HL-60 (cell line): ENCODE results near the gene PNMA8C.

Experiments
- DNase-seq, 2 experiments: peaks; one replicate each; pipeline ENCODE4 v3.0.0-alpha.2; 2010 to 2020; ENCODE audit warnings: low read depth in 1 of 2, low spot score in 1 of 2
- H3K27ac ChIP-seq: fragments of 250-450 bp; sonication (Bioruptor Pico); replicated peaks from 2 replicates; pipeline ENCODE4 v1.5.1; 2020; ENCODE audit warnings: mild to moderate bottlenecking, moderate library complexity
- H3K27me3 ChIP-seq: fragments of 250-450 bp; sonication (Bioruptor Pico); 2 replicates; pipeline ENCODE4 v1.5.1; 2021; ENCODE audit warnings: mild to moderate bottlenecking, moderate library complexity; ENCODE audit not compliant: insufficient read depth, poor library complexity, severe bottlenecking
- H3K4me3 ChIP-seq: replicated peaks from 2 replicates; pipeline ENCODE4 v1.5.1; 2011; ENCODE audit warnings: mild to moderate bottlenecking, control low read depth, low read length; ENCODE audit not compliant: insufficient read depth
- CTCF ChIP-seq: IDR thresholded peaks from one replicate; pipeline ENCODE4 v1.5.1; 2011; ENCODE audit warnings: low read length, control low read depth, inconsistent platforms; ENCODE audit not compliant: insufficient read depth
- GABPA ChIP-seq: IDR thresholded peaks from 2 replicates; pipeline ENCODE4 v1.6.1; 2012; ENCODE audit warnings: low read depth
- POLR2AphosphoS5 ChIP-seq: IDR thresholded peaks from 2 replicates; pipeline ENCODE4 v1.6.1; 2012; ENCODE audit warnings: low read depth
- REST ChIP-seq: IDR thresholded peaks from 2 replicates; pipeline ENCODE4 v1.6.1; 2012; ENCODE audit warnings: low read depth; ENCODE audit not compliant: insufficient replicate concordance
- SPI1 ChIP-seq: IDR thresholded peaks from 2 replicates; pipeline ENCODE4 v1.6.1; 2012; ENCODE audit warnings: low read depth, mild to moderate bottlenecking, borderline replicate concordance

PNMA8C gene

GRCh38 chr19:46472592-46472991, 43.9 kb upstream of the PNMA8C start:
- DNase-seq = no peak
- Histone ChIP-seq H3K27ac (no peak overlapping the region), H3K27me3 (peaks cover 16% of the 10 kb centered on the region), H3K4me3 (no peak overlapping the region)
- TF ChIP-seq REST = no peak

GRCh38 chr19:46471811-46472543, 43.2 kb upstream of the PNMA8C start:
- no peak for DNase-seq
- H3K4me3 ChIP-seq = no peak overlapping the region
- TF ChIP-seq SPI1 (no peak), GABPA (no peak), REST (no peak), POLR2AphosphoS5 (no peak), CTCF (no peak)

GRCh38 chr19:46471116-46471733, 42.5 kb upstream of the PNMA8C start, which contains the start of gene PNMA8A:
Gene PNMA8A, minus strand, starts transcription at chr19:46471563. Its CDS starts 528 bp downstream, at chr19:46471035.
- no peak for TF ChIP-seq SPI1
- TF ChIP-seq POLR2AphosphoS5 = no peak
- TF ChIP-seq CTCF = no peak
- TF ChIP-seq GABPA = no peak
- TF ChIP-seq REST = no peak
- no peak for DNase-seq
- H3K27me3 ChIP-seq = peaks cover 16% of the 10 kb centered on the region
- H3K4me3 ChIP-seq = no peak within 1 kb of the TSS
- H3K27ac ChIP-seq = no peak within 1 kb of the TSS

More at GRCh38 chr19:46471811-46472543, 43.2 kb upstream of the PNMA8C start:
- H3K27ac ChIP-seq = no peak overlapping the region
- H3K27me3 ChIP-seq = peaks cover 16% of the 10 kb centered on the region
